Activated CD8-positive, alpha-beta T cell treated with anti-CD3 and anti-CD28 coated beads for 36 hours (primary cell): ENCODE data around the gene CREBZF. TPM values are rescaled to one million over a fixed set of nuclear protein-coding genes. Genes with fewer than 3 reads are reported as not detected.

Source experiments
- ATAC-seq: fragments of 200-7000 bp; cut with Tn5 transposase; one replicate; pipeline ENCODE4 v1.10.0; 2021; ENCODE audit warnings: mild to moderate bottlenecking, moderate library complexity
- CTCF ChIA-PET: fragments of 350-600 bp; sonication (Branson Sonifier 250); formaldehyde crosslinking; loops from one replicate; lab custom pipeline; 2021; ENCODE audit warnings: antibody characterized with exemption; lab: Charles Lee
- POLR2A ChIA-PET: fragments of 350-600 bp; sonication (Branson Sonifier 250); formaldehyde crosslinking; loops from one replicate; lab custom pipeline; 2021; ENCODE audit warnings: antibody characterized with exemption; lab: Charles Lee
- DNase-seq: peaks from one replicate; pipeline ENCODE4 v3.0.0-alpha.2; 2020
- H3K27ac Mint-ChIP-seq: one replicate; pipeline ENCODE4 v1.8.0; 2021; ENCODE audit warnings: mild to moderate bottlenecking, mixed read lengths
- H3K27me3 Mint-ChIP-seq: one replicate; pipeline ENCODE4 v1.8.0; 2021; ENCODE audit warnings: mixed read lengths
- H3K36me3 Mint-ChIP-seq: one replicate; pipeline ENCODE4 v1.8.0; 2021; ENCODE audit warnings: low read depth, mixed read lengths
- H3K4me1 Mint-ChIP-seq: one replicate; pipeline ENCODE4 v1.8.0; 2021; ENCODE audit warnings: low read depth, mixed read lengths
- H3K4me3 Mint-ChIP-seq: one replicate; pipeline ENCODE4 v1.8.0; 2021; ENCODE audit warnings: mild to moderate bottlenecking, moderate library complexity, mixed read lengths
- H3K9me3 Mint-ChIP-seq: one replicate; pipeline ENCODE4 v1.8.0; 2021; ENCODE audit warnings: mixed read lengths
- intact Hi-C: fragments of 100-400 bp; cut with micrococcal nuclease; formaldehyde crosslinking; loops from one replicate; pipeline ENCODE4 v1.10.0; 2022
- total RNA-seq, 2 experiments: library from RNA; stranded (reverse); gene quantifications; one replicate each; pipeline ENCODE4 v1.2.3, GENCODE V29; 2021
- TF ChIP-seq, protein P1 (sequence below): fragments of 200-600 bp; IDR thresholded peaks from one replicate; pipeline ENCODE4 v1.8.0; 2022; ENCODE audit warnings: antibody characterized with exemption, mild to moderate bottlenecking

CREBZF gene
- total RNA-seq, 2 experiments from 2014 or later: 44.8 to 46.5 TPM

DNA sequence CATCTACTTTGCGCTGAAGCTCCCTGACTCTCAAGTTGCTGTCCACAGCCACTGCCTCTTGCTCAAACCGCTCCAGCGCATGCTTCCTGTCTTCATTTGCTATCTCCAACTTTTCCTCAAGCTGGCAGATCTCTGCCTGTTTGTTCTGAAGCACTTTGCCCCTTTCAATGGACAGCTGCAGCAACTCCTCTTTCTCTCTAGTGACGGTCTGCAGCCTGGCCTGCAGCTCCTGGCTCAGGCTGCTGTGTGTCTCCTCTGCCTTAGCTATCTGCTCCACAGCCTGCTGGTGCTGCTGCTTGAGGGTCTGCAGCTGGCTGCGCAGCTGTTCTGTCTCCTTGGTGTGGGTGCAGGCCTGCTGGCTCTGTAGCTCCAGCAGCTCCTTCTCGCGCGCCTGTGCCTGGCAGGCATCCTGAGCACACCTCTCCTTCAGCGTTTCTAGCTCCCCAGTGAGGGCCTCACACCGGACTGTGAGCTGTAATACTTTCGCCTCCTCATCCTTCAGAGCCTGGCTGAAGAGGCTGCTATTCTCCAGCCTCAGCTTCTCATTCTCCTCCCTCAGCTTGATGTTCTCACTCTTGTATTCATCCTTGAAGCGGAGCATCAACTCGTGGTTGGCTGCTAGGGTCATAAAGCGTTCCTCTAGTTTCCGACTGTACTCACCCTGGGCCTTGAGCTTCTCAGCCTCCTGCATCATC is 20.3 kb upstream of the CREBZF start:
- DNase-seq: no peak
- Mint-ChIP-seq H3K9me3 (no peaks in the 10 kb centered on the region), H3K4me1 (peaks cover 11% of the 10 kb centered on the region), H3K27ac (no peak overlapping the region), H3K4me3 (no peak overlapping the region), H3K27me3 (no peaks in the 10 kb centered on the region), H3K36me3 (no peaks in the 10 kb centered on the region)
- TF ChIP-seq, protein P1, sequence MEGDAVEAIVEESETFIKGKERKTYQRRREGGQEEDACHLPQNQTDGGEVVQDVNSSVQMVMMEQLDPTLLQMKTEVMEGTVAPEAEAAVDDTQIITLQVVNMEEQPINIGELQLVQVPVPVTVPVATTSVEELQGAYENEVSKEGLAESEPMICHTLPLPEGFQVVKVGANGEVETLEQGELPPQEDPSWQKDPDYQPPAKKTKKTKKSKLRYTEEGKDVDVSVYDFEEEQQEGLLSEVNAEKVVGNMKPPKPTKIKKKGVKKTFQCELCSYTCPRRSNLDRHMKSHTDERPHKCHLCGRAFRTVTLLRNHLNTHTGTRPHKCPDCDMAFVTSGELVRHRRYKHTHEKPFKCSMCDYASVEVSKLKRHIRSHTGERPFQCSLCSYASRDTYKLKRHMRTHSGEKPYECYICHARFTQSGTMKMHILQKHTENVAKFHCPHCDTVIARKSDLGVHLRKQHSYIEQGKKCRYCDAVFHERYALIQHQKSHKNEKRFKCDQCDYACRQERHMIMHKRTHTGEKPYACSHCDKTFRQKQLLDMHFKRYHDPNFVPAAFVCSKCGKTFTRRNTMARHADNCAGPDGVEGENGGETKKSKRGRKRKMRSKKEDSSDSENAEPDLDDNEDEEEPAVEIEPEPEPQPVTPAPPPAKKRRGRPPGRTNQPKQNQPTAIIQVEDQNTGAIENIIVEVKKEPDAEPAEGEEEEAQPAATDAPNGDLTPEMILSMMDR: no peak
- intact Hi-C loops: no loop called here
- ChIA-PET CTCF (interaction anchor here (0.8 to 2.0 kb wide), 5 partner anchors 9 to 169 kb away, joined by 3 to 5 read pairs (median 3); partner anchors contain the start of genes CCDC83 and CREBZF), POLR2A (interaction anchor here (0.9 to 1.3 kb wide), 2 partner anchors 12 to 14 kb away, joined by 4 to 5 read pairs; no protein-coding TSS in a partner anchor)
- no peak for ATAC-seq

DNA sequence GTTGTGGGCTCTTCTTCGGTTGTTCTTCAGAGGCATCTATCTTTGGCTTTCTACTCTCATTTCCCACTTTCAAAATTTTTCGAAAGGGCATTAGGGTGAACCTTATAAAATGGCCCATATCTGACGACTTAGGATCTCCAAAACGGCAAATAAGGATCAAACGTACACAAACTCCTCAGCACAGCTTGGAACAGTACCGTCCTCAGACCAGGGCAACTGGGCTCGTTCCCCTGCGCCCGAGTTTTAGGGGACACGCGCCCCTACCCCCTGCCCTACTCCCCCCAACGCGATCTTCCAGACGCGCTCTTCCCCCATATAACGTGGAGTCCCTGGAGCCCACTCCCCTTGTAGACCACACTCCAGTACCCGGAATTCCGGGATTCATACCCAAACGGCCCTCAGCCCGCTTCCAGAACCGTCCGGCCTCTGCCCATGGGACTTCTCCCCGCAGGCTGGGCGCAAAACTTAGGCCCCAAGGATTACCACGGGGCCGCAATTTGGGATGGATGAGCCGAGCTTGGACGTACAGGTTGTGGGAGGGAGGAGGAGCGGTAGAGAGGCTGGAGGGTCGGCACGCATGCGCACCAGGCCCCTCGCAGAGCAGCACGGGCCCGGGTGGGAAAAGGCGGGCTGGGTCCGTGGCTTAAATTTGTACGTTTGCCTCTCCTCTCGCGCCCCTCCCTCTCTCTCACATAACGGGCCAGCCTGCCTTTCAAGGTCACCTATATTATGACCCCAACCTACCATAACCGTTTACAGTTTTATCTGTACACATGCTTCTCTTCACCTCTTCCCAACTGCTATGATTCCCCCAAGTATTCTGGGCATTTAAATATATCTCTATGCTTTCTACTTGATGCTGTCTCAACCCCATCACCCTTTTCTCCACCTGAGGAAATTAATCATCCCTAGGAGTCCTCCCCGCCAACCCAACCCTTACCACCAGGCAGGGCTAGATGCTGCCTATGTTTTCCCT is 17.7 kb upstream of the CREBZF start:
- TF ChIP-seq, protein P1: no peak
- POLR2A ChIA-PET: interaction anchor here (0.5 kb wide), 2 partner anchors 28 to 220 kb away, joined by 3 to 4 read pairs; no protein-coding TSS in a partner anchor
- H3K4me3 Mint-ChIP-seq: peak overlapping the region; percentile 78
- peaks cover 11% of the 10 kb centered on the region for H3K4me1 Mint-ChIP-seq
- H3K27ac Mint-ChIP-seq: peak overlapping the region; percentile 90
- H3K9me3 Mint-ChIP-seq: no peaks in the 10 kb centered on the region
- peak; percentile 79 for DNase-seq
- intact Hi-C loops: no loop called here
- CTCF ChIA-PET: no interaction called here
- no peaks in the 10 kb centered on the region for H3K27me3 Mint-ChIP-seq
- no peaks in the 10 kb centered on the region for H3K36me3 Mint-ChIP-seq
- ATAC-seq: peak; percentile 86

DNA sequence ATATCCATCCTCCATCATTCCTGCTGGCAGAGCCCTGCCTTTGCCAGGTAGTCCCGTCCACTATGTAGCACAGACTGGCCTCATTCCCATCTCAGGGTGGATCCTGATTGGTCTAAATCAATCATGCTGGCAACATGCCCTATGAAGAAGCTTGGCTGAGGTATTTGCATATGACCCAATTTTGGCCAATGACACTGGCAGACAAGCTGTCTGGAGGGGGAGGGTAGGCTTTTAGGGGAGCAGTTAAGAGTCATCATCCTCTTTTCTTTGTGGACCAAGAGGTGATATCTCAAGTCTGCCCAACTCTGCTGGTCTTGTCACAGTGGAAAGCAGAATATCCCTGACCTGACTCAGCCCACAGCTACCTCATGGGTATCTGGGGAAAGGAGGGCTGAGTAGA is 16.0 kb upstream of the CREBZF start:
- ChIA-PET CTCF (interaction anchor here (1.1 to 1.8 kb wide), 4 partner anchors 10 to 174 kb away, joined by 3 to 7 read pairs (median 5); partner anchors contain the start of gene CCDC83), POLR2A (interaction anchor here (1.0 to 2.0 kb wide), 4 partner anchors 21 to 164 kb away, joined by 3 to 5 read pairs (median 3); partner anchors contain the start of gene TMEM126A)
- intact Hi-C loops: no loop called here
- H3K27me3 Mint-ChIP-seq: no peaks in the 10 kb centered on the region
- peaks cover 11% of the 10 kb centered on the region for H3K4me1 Mint-ChIP-seq
- TF ChIP-seq, protein P1: no peak
- H3K4me3 Mint-ChIP-seq: no peak overlapping the region
- peak; percentile 65 for ATAC-seq
- H3K9me3 Mint-ChIP-seq: no peaks in the 10 kb centered on the region
- DNase-seq: peak; percentile 22
- H3K36me3 Mint-ChIP-seq: no peaks in the 10 kb centered on the region
- H3K27ac Mint-ChIP-seq: no peak overlapping the region

DNA sequence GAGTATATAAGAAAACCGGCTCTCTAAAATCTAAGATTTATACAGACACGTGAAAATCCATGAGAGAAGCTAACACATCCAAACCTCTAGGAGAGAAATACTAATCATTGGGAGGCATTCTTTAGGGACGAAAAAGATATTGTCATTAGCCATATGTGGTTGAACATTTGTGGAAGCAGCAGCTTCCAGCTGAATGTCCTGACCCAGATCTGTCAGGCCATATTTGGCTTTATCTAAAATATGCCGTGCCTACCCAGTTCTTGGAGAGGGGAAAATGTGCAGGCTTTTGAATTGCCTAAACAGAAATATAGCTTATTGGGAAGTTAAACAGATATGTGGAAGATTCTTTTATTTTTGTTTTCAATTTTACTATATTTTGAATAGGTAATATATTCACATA is 14.6 kb upstream of the CREBZF start:
- H3K4me3 Mint-ChIP-seq: no peak overlapping the region
- intact Hi-C loops: no loop called here
- peaks cover 11% of the 10 kb centered on the region for H3K4me1 Mint-ChIP-seq
- TF ChIP-seq, protein P1: no peak
- ATAC-seq (no peak), DNase-seq (no peak)
- no peak overlapping the region for H3K27ac Mint-ChIP-seq
- H3K9me3 Mint-ChIP-seq: no peaks in the 10 kb centered on the region
- no peaks in the 10 kb centered on the region for H3K36me3 Mint-ChIP-seq
- POLR2A ChIA-PET: interaction anchor here (1.0 to 2.0 kb wide), 3 partner anchors 10 to 147 kb away, joined by 3 to 5 read pairs (median 4); partner anchors contain the start of gene TMEM126A
- no peaks in the 10 kb centered on the region for H3K27me3 Mint-ChIP-seq
- CTCF ChIA-PET: interaction anchor here (0.9 to 1.8 kb wide), 5 partner anchors 10 to 175 kb away, joined by 3 to 7 read pairs (median 5); partner anchors contain the start of gene CCDC83
